GDM1 (cell line): ENCODE results near the gene DAPK3.
"Not testable (repeated sequence)": the region's sequence is repeated elsewhere in the genome, so short reads cannot be mapped to it uniquely, and the experiment has no call there.

ENCODE experiments used
- DNase-seq: peaks from one replicate; lab custom pipeline; 2025; lab: John Stamatoyannopoulos, UW

The DAPK3 gene

DNA sequence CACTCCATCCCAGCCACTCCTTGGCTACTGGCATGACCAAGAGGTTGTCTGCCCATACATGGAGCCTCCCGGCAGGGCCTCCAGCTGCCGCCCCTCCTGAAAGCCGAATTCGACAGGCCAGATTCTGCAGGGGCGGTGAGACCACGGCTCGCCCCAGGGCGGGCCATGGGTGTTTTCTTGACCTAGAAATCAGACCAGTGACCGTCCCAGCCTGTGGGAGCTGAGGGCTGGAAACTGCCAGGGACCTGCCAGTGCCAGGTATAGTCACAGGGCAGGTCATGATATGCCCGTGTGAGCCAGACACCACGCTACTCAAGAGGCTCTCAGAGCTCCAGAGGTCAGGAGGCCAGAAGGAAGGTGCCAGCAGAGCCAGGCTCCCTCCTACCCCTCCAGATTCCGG is 16.8 kb downstream of the DAPK3 start:
- DNase-seq, result no peak

DNA sequence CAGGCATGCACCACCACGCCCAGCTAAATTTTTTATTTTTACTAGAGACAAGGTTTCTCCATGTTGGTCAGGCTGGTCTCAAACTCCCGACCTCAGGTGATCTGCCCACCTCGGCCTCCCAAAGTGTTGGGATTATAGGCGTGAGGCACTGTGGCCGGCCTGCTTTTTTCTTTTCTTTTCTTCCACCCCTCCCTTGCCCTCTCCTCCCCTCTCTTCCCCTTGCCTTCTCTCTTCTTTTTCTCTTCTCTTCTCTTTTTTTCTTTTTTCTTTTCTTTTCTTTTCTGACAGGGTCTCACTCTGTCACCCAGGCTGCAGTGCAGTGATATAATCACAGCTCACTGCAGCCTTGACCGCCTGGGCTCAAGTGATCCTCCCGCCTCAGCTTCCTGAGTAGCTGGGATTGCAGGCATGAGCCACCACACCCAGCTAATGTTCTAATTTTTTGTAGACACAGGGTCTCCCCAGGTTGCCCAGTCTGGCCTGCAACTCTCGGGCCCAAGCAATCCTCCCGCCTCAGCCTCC is 18.1 kb downstream of the DAPK3 start:
- DNase-seq, result not testable (repeated sequence)

DNA sequence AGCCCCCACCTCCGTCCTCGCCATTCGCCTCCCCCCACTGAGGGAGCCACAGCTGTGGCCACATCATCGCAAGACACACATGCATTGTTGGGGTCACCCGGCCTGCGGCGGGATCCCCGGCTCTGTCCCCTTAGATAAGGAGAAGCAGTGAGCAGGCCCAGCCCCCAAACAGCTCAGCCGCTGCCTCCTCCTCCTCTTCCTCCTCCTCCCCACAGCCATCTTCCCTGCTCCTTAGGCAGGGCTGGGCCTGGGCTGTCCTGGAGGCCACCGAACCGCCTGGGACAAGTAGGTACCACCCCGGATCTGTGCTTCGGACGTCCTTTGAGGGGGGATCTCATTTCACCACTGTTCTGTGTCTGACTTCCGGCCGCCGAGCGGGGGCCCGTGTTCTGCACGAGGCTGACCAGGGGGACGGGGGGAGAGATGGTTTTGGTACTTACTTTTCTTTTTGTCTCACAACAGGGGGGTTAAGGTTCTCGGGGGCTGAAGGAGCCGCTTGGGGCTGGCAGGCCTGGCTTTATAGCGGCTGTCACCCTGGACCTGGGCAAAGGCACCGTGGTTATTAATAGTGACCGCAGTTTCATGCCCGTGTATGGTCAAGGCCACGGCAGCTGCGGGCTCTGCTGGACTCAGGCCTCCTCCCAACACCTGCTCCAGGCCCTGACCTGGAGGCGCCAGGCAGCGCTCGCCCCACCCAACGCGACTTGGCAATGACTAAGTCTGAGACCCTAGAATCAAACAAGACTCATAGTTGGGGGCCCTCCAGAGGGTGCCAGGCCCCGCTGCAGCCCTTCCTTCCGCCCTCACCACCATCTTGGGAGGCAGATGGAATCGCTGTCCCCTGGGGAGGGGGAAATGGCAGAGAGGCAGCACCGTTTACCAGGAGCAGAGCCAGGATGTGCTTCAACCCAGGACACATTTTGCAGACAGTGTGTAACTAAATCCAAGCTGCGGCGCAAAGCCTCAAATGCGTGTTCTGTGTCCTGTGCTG is 19.7 kb downstream of the DAPK3 start:
- no peak for DNase-seq

DNA sequence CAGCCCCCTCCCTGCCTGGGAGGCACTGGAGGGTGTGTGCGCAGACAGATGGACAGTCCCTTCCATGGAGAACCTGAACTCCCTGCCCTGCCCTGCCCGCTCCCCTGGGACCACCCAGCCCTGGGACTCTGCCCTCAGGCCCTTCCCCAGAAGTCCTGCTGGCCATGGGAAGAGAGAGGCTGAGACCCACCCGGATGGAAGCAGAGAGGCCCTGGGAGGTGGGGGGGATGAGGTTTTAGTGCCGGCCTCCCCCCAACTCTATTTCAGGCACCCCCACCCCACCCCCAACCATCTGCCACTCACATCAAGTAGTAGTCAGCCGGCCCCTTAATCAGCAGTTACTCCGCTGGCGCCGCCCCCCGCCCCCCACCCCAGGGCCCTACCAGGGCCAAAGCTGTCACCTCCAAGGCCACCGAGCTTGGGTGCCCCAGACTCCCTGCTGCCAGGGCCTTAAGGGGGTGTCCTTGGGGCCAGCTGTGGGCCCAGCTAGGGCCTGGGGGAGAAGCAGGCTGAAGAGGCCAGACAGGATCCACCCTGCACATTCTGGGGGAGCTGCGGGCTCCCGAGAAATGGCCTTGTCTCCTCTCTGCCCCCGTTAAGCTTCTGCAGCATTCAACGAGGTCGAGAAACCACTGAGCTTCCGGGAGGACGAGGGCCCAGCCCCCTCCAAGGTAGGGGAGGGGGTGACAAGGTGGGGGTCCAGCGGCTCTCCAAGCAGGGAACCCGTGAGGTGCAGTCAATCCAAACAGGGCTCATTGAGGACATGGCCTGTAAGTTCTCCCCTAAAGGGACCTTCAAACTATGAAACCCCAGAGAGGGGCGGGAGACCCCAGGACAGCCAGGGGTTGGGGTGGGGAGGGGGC is 20.7 kb downstream of the DAPK3 start:
- DNase-seq, result no peak

DNA sequence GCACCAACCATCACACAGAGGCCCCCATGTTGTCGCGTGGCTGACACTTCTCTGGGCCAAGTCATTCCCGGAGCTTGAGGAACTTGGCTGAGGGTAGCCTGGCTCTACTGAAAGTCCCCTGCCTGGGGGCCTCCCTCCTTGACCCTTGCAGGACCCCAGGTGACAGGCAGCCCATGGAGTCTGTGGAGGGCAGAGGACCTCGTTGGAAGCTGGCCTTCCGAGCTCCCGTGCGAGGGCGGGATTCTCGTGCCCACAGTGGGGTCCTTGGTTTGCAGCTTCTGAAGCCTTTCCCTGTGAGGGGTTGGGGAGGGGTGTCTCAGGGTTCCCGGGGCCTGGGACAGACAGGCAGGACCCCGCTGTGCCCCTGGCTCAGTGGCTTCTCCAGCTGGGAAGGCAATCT is 21.6 kb downstream of the DAPK3 start:
- no peak for DNase-seq

DNA sequence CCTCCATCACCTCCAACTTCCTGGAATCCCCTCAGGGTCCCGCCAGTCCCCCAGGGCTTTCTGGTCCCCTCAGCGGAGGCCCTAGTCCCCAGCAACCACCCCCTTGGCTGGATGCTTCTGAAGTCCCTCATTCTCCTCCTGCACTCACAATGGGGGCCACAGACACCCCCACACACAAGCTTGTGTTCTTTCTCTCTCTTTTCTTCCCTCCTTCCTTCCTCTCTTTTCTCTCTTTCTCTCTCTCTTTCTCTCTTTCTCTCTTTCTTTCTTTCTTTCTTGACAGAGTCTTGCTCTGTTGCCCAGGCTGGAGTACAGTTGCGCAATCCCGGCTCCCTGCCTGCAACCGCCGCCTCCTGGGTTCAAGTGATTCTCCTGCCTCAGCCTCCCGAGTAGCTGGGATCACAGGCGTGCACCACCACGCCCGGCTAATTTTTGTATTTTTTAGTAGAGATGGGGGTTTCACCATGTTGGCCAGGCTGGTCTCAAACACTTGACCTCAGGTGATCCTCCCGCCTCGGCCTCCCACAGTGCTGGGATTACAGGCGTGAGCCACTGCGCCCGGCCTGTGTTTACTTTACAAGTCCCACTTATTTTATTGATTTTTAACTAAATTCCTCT is 23.5 kb downstream of the DAPK3 start:
- not testable (repeated sequence) for DNase-seq

DNA sequence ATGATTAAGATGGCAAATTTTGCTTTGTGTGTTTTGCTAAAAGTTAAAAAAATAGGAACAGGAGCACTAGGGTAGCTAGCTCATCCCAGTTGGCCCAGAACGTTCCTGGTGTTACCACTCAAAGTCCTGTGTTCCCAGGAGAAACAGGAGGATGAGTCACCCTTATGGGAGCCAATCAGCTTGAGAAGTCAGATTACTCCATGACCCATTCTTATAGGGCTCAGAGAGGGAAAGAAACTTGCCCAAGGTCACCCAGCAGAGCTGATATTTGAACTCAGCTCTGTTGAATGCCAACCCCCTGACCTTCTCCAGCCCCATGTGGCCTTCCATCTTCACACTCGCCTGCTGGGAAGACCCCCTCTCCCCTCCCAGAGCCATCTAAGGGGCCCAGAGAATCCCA is 25.1 kb downstream of the DAPK3 start:
- DNase-seq, result no peak

DNA sequence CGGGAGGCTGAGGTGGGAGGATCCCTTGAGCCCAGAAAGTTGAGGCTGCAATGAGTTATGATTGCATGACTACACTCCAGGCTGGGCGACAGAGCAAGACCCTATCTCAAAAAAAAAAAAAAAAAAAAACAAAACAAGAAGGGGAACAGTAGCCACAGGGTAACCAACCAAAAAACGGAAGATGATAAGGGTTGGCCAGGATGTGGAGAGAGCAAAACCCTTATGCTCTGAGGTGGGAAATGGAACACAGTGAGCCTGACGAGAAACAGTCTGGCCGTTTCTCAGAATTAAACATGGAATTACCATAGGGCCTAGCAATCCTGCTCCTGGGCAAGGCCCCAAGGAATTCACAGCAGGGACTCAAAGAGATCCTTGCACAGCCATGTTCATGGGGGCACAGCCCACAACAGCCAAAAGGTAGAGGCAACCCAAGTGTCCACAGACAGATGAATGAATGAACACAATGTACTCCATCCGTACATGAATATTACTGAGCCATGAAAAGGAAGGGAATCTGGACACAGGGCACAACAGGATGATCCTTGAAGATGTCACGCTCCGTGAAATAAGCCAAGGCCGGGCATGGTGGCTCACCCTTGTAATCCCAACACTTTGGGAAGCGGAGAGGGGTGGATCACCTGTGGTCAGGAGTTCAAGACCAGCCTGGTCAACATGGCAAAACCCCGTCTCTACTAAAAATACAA is 26.7 kb downstream of the DAPK3 start:
- peak; percentile 18 for DNase-seq

DNA sequence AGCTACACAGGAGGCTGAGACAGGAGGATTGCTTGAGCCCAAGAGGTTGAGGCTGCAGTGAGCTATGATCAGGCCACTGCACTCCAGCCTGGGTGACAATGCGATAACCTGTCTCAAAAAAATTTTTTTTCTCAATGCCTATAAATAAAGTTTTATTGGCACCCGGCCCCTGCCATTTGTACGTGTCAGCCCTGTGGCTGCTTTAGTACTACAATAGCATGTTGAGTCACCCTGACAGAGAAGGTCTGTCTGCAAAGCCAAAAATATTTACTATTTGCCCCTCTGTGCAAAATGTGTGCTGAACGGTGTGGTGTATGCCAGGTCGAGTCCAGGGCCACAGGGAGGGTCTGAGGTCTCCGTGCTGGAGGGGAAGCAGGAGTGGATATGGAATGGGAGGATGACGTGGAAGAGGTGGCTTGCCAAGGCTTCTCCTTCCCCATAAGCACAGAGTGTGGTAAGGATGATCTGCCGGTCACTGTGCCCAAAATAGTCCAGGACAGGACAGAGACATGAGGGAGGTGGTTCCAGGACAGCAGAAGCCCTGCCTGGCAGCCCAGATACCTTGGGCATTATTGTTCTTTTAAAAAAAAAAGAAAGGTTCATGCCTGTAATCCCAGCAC is 28.0 kb downstream of the DAPK3 start:
- no peak for DNase-seq

DNA sequence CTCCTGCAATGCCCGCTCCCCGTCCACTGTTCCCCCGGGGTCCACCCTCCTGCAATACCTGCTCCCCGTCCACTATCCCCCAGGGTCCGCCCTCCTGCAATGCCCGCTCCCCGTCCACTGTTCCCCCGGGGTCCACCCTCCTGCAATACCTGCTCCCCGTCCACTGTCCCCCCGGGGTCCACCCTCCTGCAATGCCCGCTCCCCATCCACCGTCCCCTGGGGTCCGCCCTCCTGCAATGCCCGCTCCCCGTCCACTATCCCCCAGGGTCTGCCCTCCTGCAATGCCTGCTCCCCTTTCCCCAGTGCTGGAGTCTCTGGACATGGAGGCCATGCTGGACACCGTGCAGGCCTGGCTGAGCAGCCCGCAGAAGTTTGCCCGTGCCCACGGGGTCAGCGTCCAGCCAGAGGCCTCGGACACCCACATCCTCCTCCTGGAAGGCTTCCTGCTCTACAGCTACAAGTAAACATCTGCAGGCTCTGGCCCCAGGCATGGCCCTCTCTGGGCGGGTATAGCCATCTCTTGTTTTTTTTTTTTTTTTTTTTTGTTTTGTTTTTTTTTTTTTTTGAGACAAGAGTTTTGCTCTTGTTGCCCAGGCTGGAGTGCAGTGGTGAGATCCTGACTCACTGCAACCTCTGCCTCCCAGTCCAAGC is 32.5 kb downstream of the DAPK3 start:
- DNase-seq, result not testable (repeated sequence)

DNA sequence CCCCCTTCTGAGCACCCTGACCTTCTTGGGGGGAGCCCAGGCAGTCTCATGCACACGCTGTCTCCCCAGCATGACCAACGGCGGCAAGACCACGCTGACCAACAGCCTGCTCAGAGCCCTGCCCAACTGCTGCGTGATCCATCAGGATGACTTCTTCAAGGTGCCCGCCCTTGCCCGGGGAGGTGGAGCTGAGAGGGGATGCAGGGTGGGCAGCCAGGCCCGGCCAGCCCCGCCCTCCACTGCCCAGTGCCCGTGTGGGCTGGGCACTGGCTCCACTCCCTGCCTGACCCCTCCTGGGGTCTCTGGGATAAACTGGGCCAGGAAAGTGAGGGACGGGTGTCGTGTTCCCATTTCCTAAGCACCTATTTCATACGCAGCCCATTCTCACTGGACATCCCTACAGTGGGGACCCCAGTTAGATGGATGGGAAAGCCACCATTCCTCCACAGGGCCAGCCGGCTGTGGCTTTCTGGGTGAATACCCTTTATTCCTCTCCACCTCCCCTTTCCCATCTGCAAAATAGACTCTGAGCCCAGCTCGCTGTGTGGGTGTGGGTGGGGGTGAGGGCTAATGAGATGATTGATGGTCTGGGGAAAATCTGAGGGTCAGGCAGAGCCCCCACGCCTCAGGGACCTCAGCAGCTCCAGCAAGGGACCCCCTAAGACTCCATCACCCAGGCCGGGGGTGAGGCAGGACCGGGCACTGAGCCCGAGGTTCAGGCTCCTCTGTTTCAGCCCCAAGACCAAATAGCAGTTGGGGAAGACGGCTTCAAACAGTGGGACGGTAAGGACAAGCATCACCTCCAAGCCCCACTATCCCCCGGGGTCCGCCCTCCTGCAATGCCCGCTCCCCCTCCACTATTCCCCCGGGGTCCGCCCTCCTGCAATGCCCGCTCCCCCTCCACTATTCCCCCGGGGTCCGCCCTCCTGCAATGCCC is 34.1 kb downstream of the DAPK3 start:
- no peak for DNase-seq

DNA sequence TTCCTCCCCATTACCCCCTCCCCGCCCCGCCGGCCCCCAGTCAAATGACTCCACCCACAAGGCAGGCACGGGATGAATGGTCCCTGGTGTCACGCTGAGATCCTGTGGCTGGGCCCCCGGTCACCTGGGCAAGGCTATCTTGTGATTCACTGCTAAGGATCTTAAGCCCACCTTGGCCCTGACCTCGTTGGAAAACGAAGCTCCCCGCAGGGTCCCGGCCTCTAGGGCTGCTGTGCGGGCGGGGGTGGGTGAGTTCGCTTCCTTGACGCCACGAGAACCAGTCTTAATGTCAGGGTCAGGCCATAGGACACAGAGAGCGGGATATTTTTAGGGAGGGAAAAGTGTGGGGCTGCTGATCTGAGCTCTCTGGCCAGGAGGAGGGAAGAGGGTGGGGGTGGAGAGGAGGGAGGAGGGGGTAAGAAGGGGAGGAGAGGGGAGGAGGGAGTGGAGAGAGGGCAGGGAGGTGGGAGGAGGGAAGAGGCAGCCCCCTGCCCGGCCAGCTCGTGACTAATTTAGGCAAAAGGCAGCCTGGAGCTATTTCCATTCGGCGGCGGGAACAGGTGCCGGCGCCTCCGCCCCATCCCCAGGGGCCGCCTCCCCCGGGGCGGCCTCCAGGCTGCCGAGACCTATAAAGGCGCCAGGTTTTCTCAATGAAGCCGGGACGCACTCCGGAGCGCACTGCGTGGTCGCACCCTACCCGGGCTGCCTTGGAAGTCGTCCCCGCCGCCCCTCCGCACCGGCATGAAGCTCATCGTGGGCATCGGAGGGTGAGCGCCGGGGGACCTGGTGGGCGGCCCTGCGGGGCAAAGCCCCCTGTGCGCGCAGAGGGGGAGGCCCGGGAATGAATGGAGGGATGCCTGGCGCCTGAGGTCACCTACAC is 37.7 kb downstream of the DAPK3 start, which contains the start of gene NMRK2:
Gene NMRK2 (plus strand): TSS at position 139 of the 880 bp plus-strand sequence. CDS start 603 bp downstream, at position 742.
- no peak for DNase-seq

DNA sequence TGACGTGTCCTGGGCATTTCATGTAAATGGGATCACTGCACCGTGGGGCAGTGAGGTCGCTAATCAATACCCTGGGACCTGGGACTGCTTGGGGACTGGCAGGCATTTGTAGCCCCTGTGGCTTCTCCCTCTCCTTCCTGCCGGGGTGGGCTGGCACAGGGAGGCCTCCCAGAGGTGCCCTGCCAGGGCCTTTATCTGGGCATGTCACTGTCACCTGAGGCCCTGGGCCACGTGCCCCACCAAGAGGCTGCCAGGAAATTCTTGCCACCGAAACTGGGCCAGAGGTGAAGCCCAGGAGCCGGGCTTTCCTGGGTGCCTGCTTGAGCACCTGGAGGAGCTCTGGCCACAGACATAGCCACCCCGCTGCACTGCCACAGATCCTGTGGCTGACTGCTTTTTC is 39.9 kb downstream of the DAPK3 start:
- no peak for DNase-seq

DNA sequence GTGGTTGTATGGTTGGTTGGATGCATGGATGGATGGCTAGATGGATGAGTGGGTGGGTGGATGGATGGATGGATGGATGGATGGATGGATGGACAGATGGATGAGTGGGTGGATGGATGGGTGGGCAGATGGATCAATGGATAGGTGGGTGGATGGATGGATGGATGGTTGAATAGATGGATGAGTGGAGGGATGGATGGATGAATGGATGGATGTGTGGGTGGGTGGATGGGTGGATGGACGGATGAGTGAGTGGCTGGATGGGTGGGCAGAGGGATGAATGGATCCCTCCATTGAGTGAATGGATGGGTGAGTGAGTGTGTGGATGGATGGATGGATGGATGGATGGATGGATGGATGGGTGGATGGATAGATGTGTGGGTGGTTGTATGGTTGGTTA is 47.0 kb downstream of the DAPK3 start:
- no peak for DNase-seq

DNA sequence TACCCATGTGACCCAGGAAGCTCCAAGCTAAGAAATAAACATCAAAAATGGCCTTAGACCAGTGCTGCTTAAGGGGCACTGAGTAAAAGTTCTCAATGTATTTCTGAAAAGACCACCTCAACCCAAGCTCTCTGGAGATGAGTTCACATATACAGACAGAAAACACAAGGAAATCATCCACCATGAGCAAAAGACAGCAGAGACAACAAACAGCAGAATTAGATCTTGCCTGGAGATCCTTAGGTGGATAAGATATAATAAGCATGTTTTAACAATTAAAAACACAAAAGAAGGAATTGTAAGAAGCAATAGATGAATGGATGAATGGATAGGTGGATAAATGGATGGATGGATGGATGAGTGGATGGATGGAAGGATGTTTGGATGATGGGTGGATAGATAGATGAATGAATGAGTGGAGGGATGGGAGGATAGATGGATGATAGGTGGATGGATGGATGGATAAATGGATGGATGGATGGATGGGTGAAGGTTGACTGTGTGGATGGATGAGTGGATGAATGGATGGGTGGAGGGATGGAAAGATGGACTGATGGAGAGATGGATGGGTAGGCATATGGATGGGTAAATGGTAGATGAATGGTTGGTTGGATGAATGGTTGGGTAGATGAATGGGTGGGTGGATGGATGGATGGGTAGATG is 47.7 kb downstream of the DAPK3 start:
- DNase-seq, result no peak

DNA sequence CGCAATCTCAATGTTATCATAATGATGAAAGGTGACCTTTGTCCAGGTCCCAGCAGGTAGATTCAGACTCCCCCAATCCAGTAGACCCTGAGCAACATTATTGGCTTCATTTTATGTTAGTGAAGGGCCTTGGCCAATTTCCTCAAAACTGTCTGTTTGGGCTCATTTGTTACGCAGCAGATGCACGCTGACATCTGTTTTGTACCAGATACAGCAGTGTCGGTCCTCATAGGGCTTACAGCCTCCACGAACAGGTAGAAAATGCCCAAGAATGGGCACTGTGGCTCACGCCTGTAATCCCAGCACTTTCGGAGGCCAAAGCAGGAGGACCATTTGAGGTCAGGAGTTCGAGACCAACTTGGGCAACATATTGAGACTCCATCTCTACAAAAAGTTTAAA is 51.1 kb downstream of the DAPK3 start:
- DNase-seq, result no peak

DNA sequence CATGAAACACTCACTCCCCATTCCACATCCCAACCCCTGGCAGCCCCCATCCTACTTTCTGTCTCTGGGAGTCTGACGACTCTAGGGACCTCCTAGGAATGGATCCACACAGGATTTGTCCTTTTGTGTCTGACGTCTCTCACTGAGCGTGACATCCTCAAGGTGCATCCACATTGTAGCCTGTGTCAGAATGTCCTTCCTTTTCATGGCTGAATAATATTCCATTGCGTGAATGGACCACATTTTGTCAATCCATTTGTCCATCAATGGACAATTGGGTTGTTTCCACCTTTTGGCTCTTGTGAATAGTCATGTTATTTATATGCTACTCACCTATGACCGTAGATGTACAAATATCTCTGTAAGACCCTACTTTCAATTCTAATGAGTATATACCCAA is 54.9 kb downstream of the DAPK3 start:
- no peak for DNase-seq

DNA sequence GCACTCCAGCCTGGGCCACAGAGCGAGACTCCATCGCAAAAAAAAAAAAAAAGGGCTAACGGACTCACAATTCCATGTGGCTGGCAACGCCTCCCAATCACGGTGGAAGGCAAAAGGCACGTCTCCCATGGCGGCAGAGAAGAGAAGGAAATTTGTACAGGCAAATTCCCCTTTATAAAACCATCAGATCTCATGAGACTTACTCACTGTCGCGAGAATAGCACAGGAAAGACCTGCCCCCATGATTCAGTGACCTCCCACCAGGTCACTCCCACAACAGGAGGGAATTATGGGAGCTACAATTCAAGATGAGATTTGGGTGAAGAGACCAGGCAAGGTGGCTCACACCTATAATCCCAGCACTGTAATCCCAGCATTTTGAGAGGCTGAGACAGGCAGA is 56.7 kb downstream of the DAPK3 start:
- no peak for DNase-seq
